A549 (cell line): ENCODE data around the gene C16orf90. TPM values are rescaled to one million over a fixed set of nuclear protein-coding genes. Genes with fewer than 3 reads are reported as not detected.
"Not testable (repeated sequence)": the region's sequence is repeated elsewhere in the genome, so short reads cannot be mapped to it uniquely, and the experiment has no call there.

Source experiments
- ATAC-seq, 2 experiments: fragments of 200-7000 bp in 1 of 2; fragments of >200 bp in 1 of 2; cut with Nextera tagmentation in 1 of 2; cut with Tn5 transposase in 1 of 2; 3 replicates each; pipeline versions ENCODE4 v1.8.0 to v1.9.1; 2018 to 2020; ENCODE audit warnings: mild to moderate bottlenecking in 1 of 2, moderate library complexity in 1 of 2
- CTCF ChIA-PET: fragments of 300-600 bp; sonication (Branson Sonifier 250); formaldehyde crosslinking; extraction: SDS; loops from one replicate; lab custom pipeline; 2021; ENCODE audit warnings: antibody characterized with exemption, inconsistent platforms; lab: Yijun Ruan, JAX
- POLR2A ChIA-PET: fragments of 350-600 bp; formaldehyde crosslinking; extraction: SDS; loops from one replicate; lab custom pipeline; 2021; ENCODE audit warnings: antibody characterized with exemption, inconsistent platforms; lab: Yijun Ruan, JAX
- DNase-seq, 2 experiments: peaks; one replicate each; pipeline versions ENCODE4 v3.0.0 to v3.0.0-alpha.2; 2011 to 2016; ENCODE audit warnings: low read depth in 1 of 2, low spot score in 1 of 2
- FAIRE-seq: peaks from 2 replicates; lab custom pipeline; 2011; peaks lifted over from hg19 to GRCh38; lab: Jason Lieb, UNC
- H3K27ac ChIP-seq, 2 experiments: fragments of >200 bp; sonication (Bioruptor Twin); formaldehyde crosslinking; 3 replicates each; pipeline ENCODE4 v1.5.1; 2016 to 2017
- H3K4me1 ChIP-seq: fragments of >200 bp; sonication (Bioruptor Twin); formaldehyde crosslinking; 3 replicates; pipeline ENCODE4 v1.6.1; 2016
- H3K4me2 ChIP-seq: fragments of >200 bp; sonication (Bioruptor Twin); formaldehyde crosslinking; 3 replicates; pipeline ENCODE4 v1.6.1; 2016
- H3K4me3 ChIP-seq: fragments of >200 bp; sonication (Bioruptor Twin); formaldehyde crosslinking; 3 replicates; pipeline ENCODE4 v1.5.1; 2016
- H3K9me3 ChIP-seq: fragments of >200 bp; sonication (Bioruptor Twin); formaldehyde crosslinking; 3 replicates; pipeline ENCODE4 v1.6.1; 2016
- ATOH8 ChIP-seq: fragments of 250-450 bp; sonication (Bioruptor Pico); IDR thresholded peaks from 2 replicates; pipeline ENCODE4 v1.5.0; 2020; ENCODE audit warnings: low read depth, mild to moderate bottlenecking, moderate library complexity
- BCL3 ChIP-seq: fragments of >200 bp; sonication (Bioruptor Twin); formaldehyde crosslinking; IDR thresholded peaks from 3 replicates; pipeline ENCODE4 v1.6.1; 2016
- CBX2 ChIP-seq: fragments of 200-600 bp; sonication (generic); IDR thresholded peaks from 2 replicates; pipeline ENCODE4 v1.6.1; 2016; ENCODE audit warnings: low read depth, mild to moderate bottlenecking, borderline replicate concordance
- CEBPB ChIP-seq, 2 experiments: fragments of >200 bp in 1 of 2; sonication (Bioruptor Twin) in 1 of 2; formaldehyde crosslinking in 1 of 2; IDR thresholded peaks; 2 replicates each; pipeline ENCODE4 v1.6.1; 2012 to 2016
- CHD2 ChIP-seq: fragments of 150-350 bp; IDR thresholded peaks from 2 replicates; pipeline ENCODE4 v1.6.1; 2014; ENCODE audit warnings: low read length; ENCODE audit not compliant: partially characterized antibody
- CTCF ChIP-seq: fragments of >200 bp; sonication (Bioruptor Twin); formaldehyde crosslinking; IDR thresholded peaks from 3 replicates; pipeline ENCODE4 v1.5.1; 2016
- ESRRA ChIP-seq: fragments of 150-350 bp; IDR thresholded peaks from 2 replicates; pipeline ENCODE4 v1.6.1; 2014; ENCODE audit warnings: mild to moderate bottlenecking, low read length, borderline replicate concordance
- FOSB ChIP-seq: fragments of 250-450 bp; sonication (Bioruptor Pico); IDR thresholded peaks from 2 replicates; pipeline ENCODE4 v1.5.0; 2020; ENCODE audit warnings: mild to moderate bottlenecking, moderate library complexity
- GATA3 ChIP-seq: IDR thresholded peaks from 2 replicates; pipeline ENCODE4 v1.6.1; 2012; ENCODE audit warnings: borderline replicate concordance
- HDAC2 ChIP-seq: fragments of 200-600 bp; sonication (generic); IDR thresholded peaks from 2 replicates; pipeline ENCODE4 v1.6.1; 2016
- JUNB ChIP-seq: fragments of >200 bp; sonication (Bioruptor Twin); formaldehyde crosslinking; IDR thresholded peaks from 2 replicates; pipeline ENCODE4 v1.6.1; 2016
- KDM1A ChIP-seq: fragments of 200-600 bp; sonication (generic); IDR thresholded peaks from 2 replicates; pipeline ENCODE4 v1.6.1; 2016; ENCODE audit warnings: low read depth, mild to moderate bottlenecking
- MAFK ChIP-seq: fragments of 450-650 bp; IDR thresholded peaks from 2 replicates; pipeline ENCODE4 v1.6.1; 2014; ENCODE audit not compliant: partially characterized antibody
- MAZ ChIP-seq: fragments of 150-350 bp; IDR thresholded peaks from 2 replicates; pipeline ENCODE4 v1.6.1; 2014; ENCODE audit warnings: antibody characterized with exemption, low read depth, low read length, borderline replicate concordance
- PHF8 ChIP-seq: fragments of 200-600 bp; sonication (generic); IDR thresholded peaks from 2 replicates; pipeline ENCODE4 v1.6.1; 2016; ENCODE audit warnings: low read depth, mild to moderate bottlenecking, antibody characterized with exemption, moderate library complexity, borderline replicate concordance
- POLR2A ChIP-seq: IDR thresholded peaks from 2 replicates; pipeline ENCODE4 v1.6.1; 2012; ENCODE audit warnings: mild to moderate bottlenecking, low read length
- RARB ChIP-seq: fragments of 250-450 bp; sonication (Bioruptor Pico); IDR thresholded peaks from 2 replicates; pipeline ENCODE4 v1.8.0; 2021; ENCODE audit warnings: mild to moderate bottlenecking, moderate library complexity
- RCOR1 ChIP-seq: fragments of 150-350 bp; IDR thresholded peaks from 2 replicates; pipeline ENCODE4 v1.6.1; 2014; ENCODE audit warnings: antibody characterized with exemption, low read length, low read depth
- RFX5 ChIP-seq: fragments of 450-650 bp; IDR thresholded peaks from 2 replicates; pipeline ENCODE4 v1.7.1; 2014; ENCODE audit warnings: antibody characterized with exemption, mild to moderate bottlenecking, moderate library complexity
- USF2 ChIP-seq: fragments of 450-650 bp; IDR thresholded peaks from 2 replicates; pipeline ENCODE4 v1.6.1; 2014; ENCODE audit warnings: antibody characterized with exemption
- ZC3H11A ChIP-seq: fragments of 450-650 bp; IDR thresholded peaks from 2 replicates; pipeline ENCODE4 v1.6.1; 2014; ENCODE audit warnings: antibody characterized with exemption, mild to moderate bottlenecking
- WGBS: methylation state at CpG from one replicate; pipeline ENCODE4 v1.1.6; 2017; ENCODE audit errors: missing lambda C conversion rate; 5-methylcytosine and 5-hydroxymethylcytosine counted together
- polyA plus RNA-seq, 4 experiments: library from polyadenylated mRNA; depleted of rRNA in 3 of 4; stranded (reverse); fragments of >200 nt; fragmentation: RNase III in 1 of 4; extraction: RNeasy Plus Mini Kit Qiagen cat#74134 plus additional on column Dnase treatment in 1 of 4; gene quantifications; 2 replicates in 3 of 4; 3 replicates in 1 of 4; pipeline ENCODE4 v1.2.3, GENCODE V29; 2011 to 2017
- TF ChIP-seq, protein P1 (sequence below): fragments of >200 bp; sonication (Bioruptor Twin); formaldehyde crosslinking; IDR thresholded peaks from 2 replicates; pipeline ENCODE4 v1.6.1; 2016

The C16orf90 gene
- polyA plus RNA-seq, 2 of the 4 experiments (the other 2 are of a cell fraction): not detected

DNA sequence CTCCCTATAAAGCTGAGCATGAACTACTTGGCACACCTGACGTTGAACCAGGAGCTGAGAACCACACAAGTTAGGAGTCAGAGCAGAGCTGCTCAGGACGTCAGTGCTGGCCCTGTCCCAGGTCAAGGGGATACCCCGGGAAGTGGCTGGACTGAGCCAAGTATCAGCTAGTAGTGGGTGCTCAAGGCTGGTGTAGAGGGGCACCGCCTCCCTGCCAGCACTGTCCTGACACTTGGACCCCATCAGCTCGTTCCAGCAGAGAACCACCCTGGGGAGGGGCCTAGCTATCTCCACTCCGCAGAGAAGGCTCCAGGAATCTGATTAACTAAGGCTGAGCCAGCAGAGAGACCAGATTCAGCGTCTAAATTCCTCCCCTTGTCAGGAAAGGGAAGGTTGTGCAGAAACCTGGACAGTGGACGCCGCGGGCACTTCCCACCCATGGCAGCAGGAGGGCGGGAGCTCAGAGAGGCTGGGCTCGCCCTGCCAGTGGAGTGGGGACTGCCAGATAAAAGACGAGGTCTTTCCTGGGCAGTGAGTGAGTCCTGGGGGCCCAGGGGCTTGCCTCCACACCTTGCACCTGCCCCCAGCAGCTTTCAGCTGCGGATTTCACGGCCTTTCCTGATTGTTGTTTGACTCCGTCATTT, 21.0 kb downstream of the C16orf90 start:
- DNase-seq (no peak), ATAC-seq (no peak; a peak in 1 of 6 replicates)
- 88% methylated on average over 16 of the region's 16 CpGs for WGBS
- no peaks in the 10 kb centered on the region for H3K9me3 ChIP-seq
- H3K4me2 ChIP-seq: no peak overlapping the region
- no peak overlapping the region for H3K4me3 ChIP-seq
- TF ChIP-seq CHD2 (no peak), ATOH8 (CRISPR knock-in tag) (no peak), BCL3 (no peak), JUNB (no peak), CEBPB (IDR thresholded peaks at IDR 0.05) (no peak), FOSB (CRISPR knock-in tag) (no peak), HDAC2 (no peak), ESRRA (no peak), CBX2 (no peak)
- TF ChIP-seq, all 56 proteins: peak for 0
- no peaks in the 10 kb centered on the region for H3K4me1 ChIP-seq
- no peak overlapping the region for H3K27ac ChIP-seq
- POLR2A ChIA-PET: no interaction called here
- CTCF ChIA-PET: interaction anchor here (0.6 kb wide), 1 partner anchor 267 kb away, joined by 3 read pairs; no protein-coding TSS in a partner anchor
- no peak for FAIRE-seq

GRCh38 chr16:3473596-3473943, 21.7 kb downstream of the C16orf90 start:
- FAIRE-seq, H3K4me3 ChIP-seq, ATAC-seq, H3K4me2 ChIP-seq, POLR2A ChIA-PET, H3K27ac ChIP-seq, H3K4me1 ChIP-seq, H3K9me3 ChIP-seq, DNase-seq: not testable (repeated sequence)
- CTCF ChIA-PET: interaction anchor here (0.6 kb wide), 1 partner anchor 140 kb away, joined by 3 read pairs; no protein-coding TSS in a partner anchor
- 89% methylated on average over 3 of the region's 3 CpGs for WGBS

DNA sequence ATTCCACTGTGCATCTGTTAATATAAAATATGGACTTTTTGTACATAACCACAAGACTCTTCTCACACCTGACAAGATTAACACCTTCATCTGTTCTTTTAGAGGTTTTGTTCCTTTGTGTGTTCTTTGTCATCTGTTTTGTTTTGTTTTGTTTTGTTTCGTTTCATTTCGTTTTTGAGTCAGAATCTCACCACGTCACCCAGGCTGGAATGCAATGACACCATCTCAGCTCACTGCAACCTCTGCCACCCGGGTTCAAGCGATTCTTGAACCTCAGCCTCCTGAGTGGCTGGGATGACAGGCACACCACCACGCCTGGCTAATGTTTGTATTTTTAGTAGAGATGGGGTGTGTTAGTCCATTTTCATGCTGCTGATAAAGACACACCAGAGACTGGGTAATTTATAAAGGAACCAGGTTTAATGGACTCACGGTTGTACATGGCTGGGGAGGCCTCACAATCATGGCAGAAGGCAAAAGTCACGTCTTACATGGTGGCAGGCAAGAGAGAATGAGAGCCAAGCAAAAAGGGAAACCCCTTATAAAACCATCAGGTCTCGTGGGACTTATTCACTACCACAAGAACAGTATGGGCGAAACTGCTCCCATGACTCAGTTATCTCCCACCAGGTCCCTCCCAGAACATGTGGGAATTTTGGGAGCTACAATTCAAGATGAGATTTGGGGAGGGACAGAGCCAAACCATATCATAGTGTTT, 22.3 kb downstream of the C16orf90 start:
- no peak for TF ChIP-seq CBX2
- TF ChIP-seq, protein P1, sequence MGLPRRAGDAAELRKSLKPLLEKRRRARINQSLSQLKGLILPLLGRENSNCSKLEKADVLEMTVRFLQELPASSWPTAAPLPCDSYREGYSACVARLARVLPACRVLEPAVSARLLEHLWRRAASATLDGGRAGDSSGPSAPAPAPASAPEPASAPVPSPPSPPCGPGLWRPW: no peak
- Histone ChIP-seq H3K4me2 (no peak overlapping the region), H3K4me3 (no peak overlapping the region), H3K9me3 (no peaks in the 10 kb centered on the region), H3K27ac (no peak overlapping the region), H3K4me1 (no peaks in the 10 kb centered on the region)
- WGBS: 89% methylated on average over 10 of the region's 10 CpGs
- ChIA-PET CTCF (interaction anchor here (0.6 kb wide), 1 partner anchor 139 kb away, joined by 3 read pairs; no protein-coding TSS in a partner anchor), POLR2A (no interaction called here)
- DNase-seq: no peak
- no peak for ATAC-seq
- no peak for FAIRE-seq

DNA sequence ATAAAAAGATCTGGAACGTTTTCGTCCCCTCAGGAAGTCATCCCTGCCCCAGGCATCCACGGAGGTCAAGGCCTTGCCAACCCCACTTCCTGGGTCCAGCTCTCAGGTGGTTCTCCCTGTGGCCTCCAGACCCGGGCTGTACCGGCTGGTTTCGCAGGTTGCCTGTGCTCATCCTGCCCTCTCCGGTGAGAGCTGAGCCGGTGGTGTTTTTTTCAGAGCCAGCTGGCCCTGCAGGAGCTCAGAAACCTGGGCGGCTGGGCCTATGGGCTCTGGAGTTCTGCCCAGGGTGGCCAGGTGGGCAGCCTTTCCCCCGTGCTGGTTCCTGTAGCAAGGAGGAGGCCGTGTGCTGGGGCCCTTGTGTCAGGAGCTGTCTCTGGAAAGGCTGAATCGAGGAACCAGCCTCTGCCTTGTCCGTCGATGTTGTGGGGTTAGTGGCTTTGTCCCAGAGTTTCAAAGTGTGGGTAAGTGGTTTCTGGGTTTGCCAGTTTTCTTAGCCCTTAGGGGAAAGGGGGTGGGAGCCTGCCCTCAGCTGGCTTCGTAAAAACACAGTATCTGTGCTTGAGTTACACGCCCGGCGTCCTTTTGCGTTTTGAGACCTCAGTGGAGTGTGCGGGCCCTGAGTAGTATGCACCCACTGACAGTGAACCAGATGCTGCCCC, 23.6 kb downstream of the C16orf90 start:
- DNase-seq (no peak), ATAC-seq (no peak), FAIRE-seq (no peak)
- no peak overlapping the region for H3K4me3 ChIP-seq
- H3K27ac ChIP-seq: no peak overlapping the region
- no peaks in the 10 kb centered on the region for H3K9me3 ChIP-seq
- POLR2A ChIA-PET: no interaction called here
- H3K4me1 ChIP-seq: no peaks in the 10 kb centered on the region
- no peak overlapping the region for H3K4me2 ChIP-seq
- 95% methylated on average over 20 of the region's 20 CpGs for WGBS
- CTCF ChIA-PET: interaction anchor here (1.3 kb wide), 2 partner anchors 11 to 14 kb away, joined by 3 read pairs; no protein-coding TSS in a partner anchor
- no peak for TF ChIP-seq MAFK
- TF ChIP-seq ZC3H11A: no peak
- no peak for TF ChIP-seq USF2
- TF ChIP-seq JUNB: no peak
- no peak for TF ChIP-seq POLR2A
- no peak for TF ChIP-seq RCOR1
- TF ChIP-seq RFX5: no peak
- no peak for TF ChIP-seq MAZ
- no peak for TF ChIP-seq KDM1A
- TF ChIP-seq PHF8: no peak
- no peak for TF ChIP-seq BCL3
- no peak for TF ChIP-seq RARB (CRISPR knock-in tag)
- TF ChIP-seq GATA3: no peak
- TF ChIP-seq CTCF: no peak
